HFFc6 (cell line): ENCODE data around the gene PRC1. TPM values are rescaled to one million over a fixed set of nuclear protein-coding genes. Genes with fewer than 3 reads are reported as not detected.

ENCODE experiments used
- DNase-seq: peaks from one replicate; pipeline ENCODE4 v3.0.0-alpha.2; 2018
- H3K27ac Mint-ChIP-seq: 2 replicates; pipeline ENCODE4 v1.8.0; 2020; ENCODE audit warnings: mild to moderate bottlenecking, mixed read lengths
- H3K27me3 Mint-ChIP-seq: 2 replicates; pipeline ENCODE4 v1.8.0; 2021; ENCODE audit warnings: mild to moderate bottlenecking, moderate library complexity, mixed read lengths; ENCODE audit not compliant: insufficient read depth
- H3K36me3 Mint-ChIP-seq: 2 replicates; pipeline ENCODE4 v1.8.0; 2021; ENCODE audit warnings: low read depth, mixed read lengths
- H3K4me1 Mint-ChIP-seq: 2 replicates; pipeline ENCODE4 v1.8.0; 2020; ENCODE audit warnings: low read depth, mixed read lengths
- H3K4me3 Mint-ChIP-seq: 2 replicates; pipeline ENCODE4 v1.8.0; 2020; ENCODE audit warnings: mild to moderate bottlenecking, moderate library complexity, mixed read lengths
- H3K9me3 Mint-ChIP-seq: 2 replicates; pipeline ENCODE4 v1.8.0; 2020; ENCODE audit warnings: mild to moderate bottlenecking, mixed read lengths
- total RNA-seq, 6 experiments: library from RNA; stranded (reverse); fragmentation: NEBNext Ultra II Directional; extraction: Animal tissue kit (Norgen Biotek cat#: 25700); gene quantifications; 2 replicates in 1 of 6; 3 replicates in 5 of 6; pipeline ENCODE4 v1.2.3, GENCODE V29; 2021
- TF ChIP-seq, protein P1 (sequence below): fragments of 200-600 bp; sonication (generic); IDR thresholded peaks from 2 replicates; pipeline ENCODE4 v1.5.0; 2021; ENCODE audit warnings: antibody characterized with exemption, mild to moderate bottlenecking

Gene PRC1
- total RNA-seq, 6 experiments from 2014 or later = 85.5 to 210 (median 189) TPM

DNA sequence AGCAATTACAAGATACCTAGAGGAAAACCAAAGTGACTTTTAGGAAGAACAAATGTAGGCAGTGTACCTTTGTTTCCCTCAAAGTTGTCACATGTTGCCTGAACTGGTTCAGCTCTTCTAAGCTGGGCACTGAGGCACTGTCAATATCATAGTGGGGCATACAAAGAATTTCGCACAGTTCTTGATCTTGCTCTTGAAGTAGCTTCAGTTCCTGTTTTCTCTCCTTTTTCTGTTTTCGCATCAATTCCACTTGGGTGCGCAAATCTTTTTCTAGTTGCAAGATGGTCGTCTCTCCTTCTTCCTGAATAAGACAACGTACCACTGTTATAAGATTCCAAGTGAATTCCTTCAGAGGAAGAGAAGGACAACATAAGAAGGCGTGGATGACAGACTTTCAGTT, 12.7 kb downstream of the PRC1 start:
- Mint-ChIP-seq H3K4me1 (peaks cover 34% of the 10 kb centered on the region), H3K4me3 (no peak overlapping the region), H3K9me3 (no peaks in the 10 kb centered on the region), H3K27me3 (no peaks in the 10 kb centered on the region), H3K27ac (peak overlapping the region; percentile 18; the same call in 1 of the 2 replicates), H3K36me3 (peaks cover 52% of the 10 kb centered on the region)
- DNase-seq = no peak
- TF ChIP-seq, protein P1, sequence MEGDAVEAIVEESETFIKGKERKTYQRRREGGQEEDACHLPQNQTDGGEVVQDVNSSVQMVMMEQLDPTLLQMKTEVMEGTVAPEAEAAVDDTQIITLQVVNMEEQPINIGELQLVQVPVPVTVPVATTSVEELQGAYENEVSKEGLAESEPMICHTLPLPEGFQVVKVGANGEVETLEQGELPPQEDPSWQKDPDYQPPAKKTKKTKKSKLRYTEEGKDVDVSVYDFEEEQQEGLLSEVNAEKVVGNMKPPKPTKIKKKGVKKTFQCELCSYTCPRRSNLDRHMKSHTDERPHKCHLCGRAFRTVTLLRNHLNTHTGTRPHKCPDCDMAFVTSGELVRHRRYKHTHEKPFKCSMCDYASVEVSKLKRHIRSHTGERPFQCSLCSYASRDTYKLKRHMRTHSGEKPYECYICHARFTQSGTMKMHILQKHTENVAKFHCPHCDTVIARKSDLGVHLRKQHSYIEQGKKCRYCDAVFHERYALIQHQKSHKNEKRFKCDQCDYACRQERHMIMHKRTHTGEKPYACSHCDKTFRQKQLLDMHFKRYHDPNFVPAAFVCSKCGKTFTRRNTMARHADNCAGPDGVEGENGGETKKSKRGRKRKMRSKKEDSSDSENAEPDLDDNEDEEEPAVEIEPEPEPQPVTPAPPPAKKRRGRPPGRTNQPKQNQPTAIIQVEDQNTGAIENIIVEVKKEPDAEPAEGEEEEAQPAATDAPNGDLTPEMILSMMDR = no peak

DNA sequence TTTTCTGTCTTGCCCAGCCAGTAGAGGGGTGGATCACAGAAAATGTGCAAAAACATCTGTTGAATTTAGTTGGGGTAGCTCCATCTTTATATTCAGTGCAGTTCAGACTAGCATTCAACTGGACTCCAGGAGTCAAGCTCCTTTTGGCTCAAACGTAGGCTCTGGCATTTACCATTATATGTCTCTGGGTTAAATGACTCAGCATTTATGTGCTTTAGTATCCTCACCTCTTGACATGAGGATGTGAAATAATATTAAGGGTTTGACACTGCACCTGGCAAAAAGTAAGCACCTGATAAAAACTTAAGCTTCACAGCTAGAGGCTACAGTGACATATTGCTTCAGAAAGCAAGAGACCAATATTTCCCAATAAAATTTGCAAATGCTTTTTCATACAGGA, 14.8 kb downstream of the PRC1 start:
- H3K27me3 Mint-ChIP-seq = no peaks in the 10 kb centered on the region
- peak overlapping the region; percentile 7; the same call in 1 of the 2 replicates for H3K27ac Mint-ChIP-seq
- H3K4me1 Mint-ChIP-seq = peaks cover 34% of the 10 kb centered on the region
- TF ChIP-seq, protein P1 = no peak
- H3K9me3 Mint-ChIP-seq = no peaks in the 10 kb centered on the region
- H3K4me3 Mint-ChIP-seq = no peak overlapping the region
- H3K36me3 Mint-ChIP-seq = peaks cover 59% of the 10 kb centered on the region
- DNase-seq = no peak

DNA sequence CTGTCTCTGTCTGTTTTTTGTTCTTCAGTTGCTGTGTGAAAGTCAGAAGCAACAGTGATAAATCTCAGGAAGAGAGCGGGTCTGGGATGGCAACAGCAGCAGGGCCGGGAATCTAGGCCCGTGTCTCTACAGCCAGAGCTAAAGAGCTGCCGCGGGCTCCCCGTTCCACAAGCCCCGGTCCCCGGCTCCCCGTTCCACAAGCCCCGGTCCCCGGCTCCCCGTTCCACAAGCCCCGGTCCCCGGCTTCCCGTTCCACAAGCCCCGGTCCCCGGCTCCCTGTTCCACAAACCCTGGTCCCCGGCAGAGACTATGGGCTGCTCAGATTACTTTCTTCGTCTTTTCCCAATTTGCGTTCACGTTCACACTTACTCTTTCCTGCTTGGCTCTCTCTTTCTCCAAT, 20.1 kb downstream of the PRC1 start:
- no peak overlapping the region for H3K27ac Mint-ChIP-seq
- DNase-seq = no peak
- no peaks in the 10 kb centered on the region for H3K9me3 Mint-ChIP-seq
- H3K27me3 Mint-ChIP-seq = no peaks in the 10 kb centered on the region; the same call in 1 of the 2 replicates
- H3K36me3 Mint-ChIP-seq = peaks cover 45% of the 10 kb centered on the region
- H3K4me3 Mint-ChIP-seq = no peak overlapping the region
- TF ChIP-seq, protein P1 = no peak
- 0 out of 2 replicates have a peak, but pooled peaks cover 2% of the 10 kb centered on the region for H3K4me1 Mint-ChIP-seq

DNA sequence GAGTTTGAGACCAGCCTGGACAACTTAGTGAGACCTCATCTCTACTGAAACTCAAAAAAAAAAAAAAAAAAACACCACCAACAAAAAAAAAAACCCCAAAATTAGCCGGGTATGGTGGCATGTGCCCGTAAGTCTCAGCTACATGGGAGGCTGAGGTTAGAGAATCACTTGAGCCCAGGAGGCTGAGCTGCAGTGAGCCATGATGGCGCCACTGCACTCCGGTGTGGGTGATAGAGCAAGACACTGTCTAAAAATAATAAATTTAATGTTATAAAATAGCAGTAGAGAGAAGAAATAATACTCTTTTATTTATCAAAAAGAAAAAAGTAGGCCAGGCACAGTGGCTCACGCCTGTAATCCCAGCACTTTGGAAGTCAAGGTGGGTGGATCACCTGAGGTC, 22.2 kb downstream of the PRC1 start:
- H3K9me3 Mint-ChIP-seq = no peaks in the 10 kb centered on the region
- no peaks in the 10 kb centered on the region; the same call in 1 of the 2 replicates for H3K27me3 Mint-ChIP-seq
- TF ChIP-seq, protein P1 = no peak
- H3K4me1 Mint-ChIP-seq = no peaks in the 10 kb centered on the region
- H3K36me3 Mint-ChIP-seq = peaks cover 34% of the 10 kb centered on the region
- no peak overlapping the region for H3K4me3 Mint-ChIP-seq
- no peak overlapping the region for H3K27ac Mint-ChIP-seq
- DNase-seq = no peak

DNA sequence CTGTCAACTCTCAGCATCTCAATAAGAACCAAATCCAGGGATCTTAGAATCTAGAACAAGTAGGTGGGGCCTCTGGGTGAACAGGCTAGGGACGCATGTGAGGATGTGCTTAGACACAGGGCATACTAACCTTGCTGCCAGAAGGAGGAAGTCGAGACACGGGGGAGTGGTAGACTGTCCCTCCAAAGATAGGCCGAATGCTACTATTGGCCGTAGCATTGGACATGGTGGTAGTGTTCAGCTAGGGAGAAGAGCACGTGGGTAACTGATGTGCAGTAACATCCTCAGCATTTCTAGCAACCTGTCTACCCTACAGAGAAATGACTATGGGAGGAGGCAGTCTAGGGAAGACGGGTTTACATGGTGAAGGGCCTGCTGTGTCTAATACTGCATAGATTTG, 24.1 kb downstream of the PRC1 start:
- Mint-ChIP-seq H3K4me3 (no peak overlapping the region), H3K4me1 (no peaks in the 10 kb centered on the region), H3K36me3 (peaks cover 45% of the 10 kb centered on the region), H3K27me3 (no peaks in the 10 kb centered on the region; the same call in 1 of the 2 replicates), H3K9me3 (no peaks in the 10 kb centered on the region), H3K27ac (no peak overlapping the region)
- TF ChIP-seq, protein P1 = no peak
- DNase-seq = no peak

DNA sequence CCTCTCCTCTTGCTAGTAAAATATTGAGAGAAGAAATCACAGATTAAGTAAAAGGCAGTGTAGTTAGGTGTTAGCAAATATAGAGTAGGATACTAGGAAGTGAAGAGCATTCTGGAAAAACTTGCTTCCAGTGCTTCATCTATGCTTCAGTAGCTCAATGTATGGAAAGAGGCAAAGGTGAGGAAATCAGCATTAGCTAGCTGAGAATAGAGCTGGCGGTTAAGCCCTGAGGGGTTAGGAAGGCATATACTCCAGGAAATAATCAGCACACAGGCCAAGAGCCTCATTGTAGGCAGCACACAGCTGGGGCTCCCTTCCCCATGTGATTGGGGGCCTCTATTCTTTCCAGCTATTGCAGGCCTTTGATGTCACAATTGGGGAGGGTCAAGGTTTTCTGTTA, 25.9 kb downstream of the PRC1 start:
- H3K9me3 Mint-ChIP-seq = no peaks in the 10 kb centered on the region
- H3K27ac Mint-ChIP-seq = peak overlapping the region; percentile 36; the same call in 1 of the 2 replicates
- H3K27me3 Mint-ChIP-seq = no peaks in the 10 kb centered on the region; the same call in 1 of the 2 replicates
- H3K36me3 Mint-ChIP-seq = peaks cover 33% of the 10 kb centered on the region; the same call in 1 of the 2 replicates
- TF ChIP-seq, protein P1 = no peak
- DNase-seq = no peak
- H3K4me1 Mint-ChIP-seq = no peaks in the 10 kb centered on the region
- no peak overlapping the region for H3K4me3 Mint-ChIP-seq
